Measurements from ENCODE around the gene HJURP. TPM values are rescaled to one million over a fixed set of nuclear protein-coding genes. Genes with fewer than 3 reads are reported as not detected.

HJURP gene
- total RNA-seq, 1 donor from 2014 or later, result 8.2 TPM

DNA sequence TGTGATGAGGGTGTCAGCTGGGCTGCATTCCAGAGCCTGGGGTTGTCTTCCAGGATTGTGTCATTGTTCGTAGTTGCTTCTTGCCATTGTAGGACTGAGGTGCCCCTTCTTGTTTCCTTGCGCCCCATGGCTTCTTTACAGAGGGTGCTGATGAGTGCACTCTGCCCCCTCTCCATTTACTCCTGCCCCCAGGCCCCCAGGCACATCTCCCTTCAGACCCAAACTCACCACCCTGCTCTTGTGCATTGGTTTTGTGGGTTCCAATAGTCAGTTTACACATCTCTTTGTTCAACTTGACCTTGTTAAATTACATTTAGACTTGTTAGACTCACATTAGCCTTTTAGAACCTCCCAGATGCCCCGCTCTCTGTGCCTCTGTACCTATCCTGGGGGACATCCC is 33.1 kb downstream of the HJURP start:
- Mint-ChIP-seq H3K36me3 (ENCODE audit: low read depth) (peaks cover 1% of the 10 kb centered on the region), H3K4me1 (ENCODE audit: low read depth) (peaks cover 17% of the 10 kb centered on the region), H3K27me3 (ENCODE audit: low read depth) (peaks cover 6% of the 10 kb centered on the region), H3K9me3 (ENCODE audit: low read depth) (peaks cover 1% of the 10 kb centered on the region), H3K4me3 (ENCODE audit: unreplicated experiment) (no peak overlapping the region), H3K27ac (ENCODE audit: unreplicated experiment) (no peak overlapping the region)
- TF ChIP-seq, protein P1, sequence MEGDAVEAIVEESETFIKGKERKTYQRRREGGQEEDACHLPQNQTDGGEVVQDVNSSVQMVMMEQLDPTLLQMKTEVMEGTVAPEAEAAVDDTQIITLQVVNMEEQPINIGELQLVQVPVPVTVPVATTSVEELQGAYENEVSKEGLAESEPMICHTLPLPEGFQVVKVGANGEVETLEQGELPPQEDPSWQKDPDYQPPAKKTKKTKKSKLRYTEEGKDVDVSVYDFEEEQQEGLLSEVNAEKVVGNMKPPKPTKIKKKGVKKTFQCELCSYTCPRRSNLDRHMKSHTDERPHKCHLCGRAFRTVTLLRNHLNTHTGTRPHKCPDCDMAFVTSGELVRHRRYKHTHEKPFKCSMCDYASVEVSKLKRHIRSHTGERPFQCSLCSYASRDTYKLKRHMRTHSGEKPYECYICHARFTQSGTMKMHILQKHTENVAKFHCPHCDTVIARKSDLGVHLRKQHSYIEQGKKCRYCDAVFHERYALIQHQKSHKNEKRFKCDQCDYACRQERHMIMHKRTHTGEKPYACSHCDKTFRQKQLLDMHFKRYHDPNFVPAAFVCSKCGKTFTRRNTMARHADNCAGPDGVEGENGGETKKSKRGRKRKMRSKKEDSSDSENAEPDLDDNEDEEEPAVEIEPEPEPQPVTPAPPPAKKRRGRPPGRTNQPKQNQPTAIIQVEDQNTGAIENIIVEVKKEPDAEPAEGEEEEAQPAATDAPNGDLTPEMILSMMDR (IDR thresholded peaks at IDR 0.05), result no peak
- peak; percentile 25 for DNase-seq (ENCODE audit: low spot score)

DNA sequence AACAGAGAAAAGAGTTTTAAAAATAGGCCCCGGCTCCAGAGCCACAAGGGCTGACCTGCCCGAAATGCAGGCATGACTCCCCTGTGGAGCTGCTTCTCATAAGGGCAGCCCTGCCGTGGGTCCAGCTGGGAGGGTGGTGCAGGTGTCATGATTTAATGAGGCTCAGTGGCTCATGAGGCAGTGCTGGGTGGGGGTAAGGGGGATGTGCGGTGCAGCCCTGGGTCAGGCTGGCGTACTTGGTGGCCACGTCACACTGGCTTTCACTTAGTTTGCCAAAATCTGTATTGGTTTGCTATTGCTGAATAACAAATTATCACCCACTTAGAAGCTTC is 33.6 kb downstream of the HJURP start:
- H3K4me3 Mint-ChIP-seq (ENCODE audit: unreplicated experiment), result no peak overlapping the region
- TF ChIP-seq, protein P1 (IDR thresholded peaks at IDR 0.05), result no peak
- peaks cover 6% of the 10 kb centered on the region for H3K27me3 Mint-ChIP-seq (ENCODE audit: low read depth)
- H3K4me1 Mint-ChIP-seq (ENCODE audit: low read depth), result peaks cover 22% of the 10 kb centered on the region
- H3K9me3 Mint-ChIP-seq (ENCODE audit: low read depth), result no peaks in the 10 kb centered on the region
- H3K27ac Mint-ChIP-seq (ENCODE audit: unreplicated experiment), result no peak overlapping the region
- peak; percentile 50 for DNase-seq (ENCODE audit: low spot score)
- peaks cover 1% of the 10 kb centered on the region for H3K36me3 Mint-ChIP-seq (ENCODE audit: low read depth)

DNA sequence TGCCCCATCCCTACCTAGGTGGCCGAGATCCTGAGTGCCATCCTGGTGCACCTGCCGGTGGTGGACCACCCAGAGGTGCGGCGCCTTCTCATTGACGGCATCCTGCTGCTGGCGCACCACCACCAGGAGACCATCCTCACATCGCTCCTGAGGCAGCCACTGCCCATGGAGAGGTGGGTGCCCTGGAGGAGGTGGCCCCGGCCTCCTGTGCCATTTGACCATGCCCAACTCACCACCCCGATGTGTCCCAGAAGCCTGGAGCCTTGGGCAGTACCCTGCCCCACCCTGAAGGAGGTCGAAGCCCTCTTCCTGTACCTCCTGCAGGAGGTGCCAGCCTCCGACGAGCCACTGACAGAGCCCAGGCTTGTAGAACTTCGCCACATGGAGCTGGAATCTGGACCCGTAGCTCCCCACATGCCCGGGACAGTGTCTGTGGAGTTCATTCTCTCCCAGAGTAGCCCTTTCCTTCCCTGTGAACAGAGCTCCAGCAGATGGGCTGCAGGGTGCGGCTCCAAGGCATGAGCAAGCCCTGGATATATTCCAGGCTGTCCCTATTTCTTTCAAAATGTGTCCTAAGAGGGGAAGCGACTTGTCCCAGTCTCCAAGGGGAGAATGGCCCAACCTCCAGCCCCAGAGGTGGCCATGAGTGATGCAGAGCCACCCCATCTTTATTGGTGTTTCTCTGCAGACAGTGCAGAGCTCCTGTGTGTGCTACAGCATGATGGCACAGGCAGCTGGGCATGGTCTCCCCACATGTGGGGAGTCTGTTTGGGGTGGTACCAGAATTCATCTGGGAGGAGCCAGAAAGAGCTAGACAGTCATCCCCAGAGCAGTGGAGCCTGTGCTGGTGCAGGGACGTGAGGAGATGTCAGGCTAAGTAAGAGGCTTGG is 34.2 kb downstream of the HJURP start:
- Mint-ChIP-seq H3K9me3 (ENCODE audit: low read depth) (no peaks in the 10 kb centered on the region), H3K36me3 (ENCODE audit: low read depth) (peaks cover 1% of the 10 kb centered on the region)
- DNase-seq (ENCODE audit: low spot score), result peak; percentile 82

DNA sequence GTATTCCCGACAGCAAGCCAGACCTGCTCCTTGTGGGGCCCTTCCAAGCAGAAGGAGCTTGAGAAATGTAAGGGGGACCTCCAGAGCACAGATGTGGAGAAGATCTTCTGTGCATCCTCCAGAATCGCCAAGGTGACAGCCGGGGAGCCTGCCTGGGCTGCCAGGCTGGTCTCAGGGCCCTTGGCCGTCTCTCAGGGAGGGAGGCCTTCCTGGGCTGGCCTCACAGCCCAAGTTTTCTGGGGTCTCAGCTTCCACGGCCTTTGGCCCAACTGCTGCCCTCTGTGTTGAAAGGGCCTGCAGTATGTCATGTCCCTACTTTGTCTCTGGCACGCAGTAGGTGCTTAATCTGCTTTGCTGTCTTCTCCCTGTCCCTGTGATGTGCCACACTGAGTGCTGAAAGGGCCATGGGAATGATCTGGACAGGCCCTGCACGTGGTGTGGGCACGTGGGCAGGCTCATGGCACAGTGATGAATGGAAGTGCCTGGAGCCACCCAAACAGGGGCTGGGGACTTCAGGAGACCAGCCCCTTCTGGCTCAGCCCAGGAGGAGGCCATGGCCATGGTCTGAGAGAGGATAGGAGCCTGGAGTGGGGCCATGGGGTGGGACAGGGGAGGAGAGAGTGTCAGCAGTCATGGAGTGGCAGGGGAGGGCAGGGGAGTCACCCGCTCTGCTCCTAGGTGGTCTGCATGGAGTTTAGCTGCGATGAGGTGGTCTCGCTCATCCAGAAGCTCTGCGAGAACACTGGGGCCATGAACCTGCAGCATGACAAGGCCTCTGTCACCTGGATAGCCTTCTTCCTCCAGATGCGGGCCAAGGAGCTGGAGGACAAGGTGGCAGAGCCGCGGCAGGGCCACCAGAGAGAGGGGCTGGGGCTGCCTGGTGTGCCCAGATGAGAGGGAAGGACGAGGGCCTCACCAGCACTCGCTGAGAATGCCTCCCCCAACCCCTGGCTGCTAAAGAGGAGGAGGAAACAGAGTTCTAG is 35.4 kb downstream of the HJURP start:
- Mint-ChIP-seq H3K9me3 (ENCODE audit: low read depth) (no peaks in the 10 kb centered on the region), H3K27me3 (ENCODE audit: low read depth) (peaks cover 6% of the 10 kb centered on the region), H3K27ac (ENCODE audit: unreplicated experiment) (no peak overlapping the region), H3K36me3 (ENCODE audit: low read depth) (peaks cover 1% of the 10 kb centered on the region), H3K4me1 (ENCODE audit: low read depth) (peaks cover 24% of the 10 kb centered on the region), H3K4me3 (ENCODE audit: unreplicated experiment) (no peak overlapping the region)
- no peak for DNase-seq (ENCODE audit: low spot score)
- TF ChIP-seq, protein P1 (IDR thresholded peaks at IDR 0.05), result no peak

More for the DNA sequence above, 34.2 kb downstream of the HJURP start:
- TF ChIP-seq, protein P1 (IDR thresholded peaks at IDR 0.05), result no peak
- Mint-ChIP-seq H3K4me3 (ENCODE audit: unreplicated experiment) (no peak overlapping the region), H3K4me1 (ENCODE audit: low read depth) (peaks cover 24% of the 10 kb centered on the region), H3K27me3 (ENCODE audit: low read depth) (peaks cover 6% of the 10 kb centered on the region), H3K27ac (ENCODE audit: unreplicated experiment) (no peak overlapping the region)
